HG03280 (cell line): ENCODE measurements around the gene RSPH1.

Source experiments
- ATAC-seq: cut with Tn5 transposase; IDR thresholded peaks from one replicate; pipeline ENCODE4 v1.9.1; 2021; ENCODE audit warnings: mild to moderate bottlenecking, moderate library complexity; ENCODE audit not compliant: unreplicated experiment

RSPH1 gene

GRCh38 chr21:42451941-42452340 lies 44.1 kb downstream of the RSPH1 start:
- ATAC-seq = no peak

GRCh38 chr21:42448686-42449085 lies 47.3 kb downstream of the RSPH1 start:
- ATAC-seq = no peak

- ATAC-seq = no peak
These were observed 48.3 kb downstream of the RSPH1 start for GRCh38 chr21:42447732-42448131.

GRCh38 chr21:42447182-42447581 lies 48.8 kb downstream of the RSPH1 start:
- ATAC-seq = no peak

- no peak for ATAC-seq
These were observed 49.5 kb downstream of the RSPH1 start for GRCh38 chr21:42446531-42446930.

GRCh38 chr21:42445311-42445710 lies 50.7 kb downstream of the RSPH1 start:
- ATAC-seq = no peak

GRCh38 chr21:42444745-42445059 lies 51.3 kb downstream of the RSPH1 start:
- ATAC-seq = no peak

GRCh38 chr21:42443876-42444744 lies 51.9 kb downstream of the RSPH1 start:
- ATAC-seq = no peak

- ATAC-seq = no peak
These were observed 52.7 kb downstream of the RSPH1 start for GRCh38 chr21:42443181-42443785.

GRCh38 chr21:42441963-42442362 lies 54.1 kb downstream of the RSPH1 start:
- no peak for ATAC-seq

GRCh38 chr21:42440187-42440792 lies 55.7 kb downstream of the RSPH1 start:
- ATAC-seq = peak; percentile 62

- no peak for ATAC-seq
These were observed 56.5 kb downstream of the RSPH1 start for GRCh38 chr21:42439284-42440186.

- no peak for ATAC-seq
These were observed 57.5 kb downstream of the RSPH1 start for GRCh38 chr21:42438316-42439205.

GRCh38 chr21:42437786-42438185 lies 58.2 kb downstream of the RSPH1 start:
- no peak for ATAC-seq

GRCh38 chr21:42436914-42437313 lies 59.1 kb downstream of the RSPH1 start:
- no peak for ATAC-seq

GRCh38 chr21:42435833-42436232 lies 60.2 kb downstream of the RSPH1 start:
- no peak for ATAC-seq

- ATAC-seq = no peak
These were observed 60.6 kb downstream of the RSPH1 start for GRCh38 chr21:42435401-42435800.

GRCh38 chr21:42434884-42435283 lies 61.1 kb downstream of the RSPH1 start:
- ATAC-seq = no peak

GRCh38 chr21:42433946-42434551 lies 62.0 kb downstream of the RSPH1 start:
- no peak for ATAC-seq

- no peak for ATAC-seq
These were observed 63.3 kb downstream of the RSPH1 start for GRCh38 chr21:42432695-42433094.
